GM12878 (cell line): Measurements from ENCODE around the gene NPM3.

Experiments
- ASH2L ChIP-seq: fragments of 300-600, 200-600 bp; sonication (generic); IDR thresholded peaks from 2 replicates; pipeline ENCODE4 v1.6.1; 2017; ENCODE audit warnings: low read depth, mild to moderate bottlenecking, borderline replicate concordance
- EP300 ChIP-seq, 2 experiments: fragments of 150-350 bp in 1 of 2; IDR thresholded peaks; 2 replicates each; pipeline ENCODE4 v1.6.1; 2011 to 2012; ENCODE audit warnings: low read depth in 2 of 2, low read length in 2 of 2, borderline replicate concordance in 1 of 2, improper control_type of control experiment in 1 of 2, inconsistent platforms in 1 of 2; ENCODE audit not compliant: control insufficient read depth in 1 of 2
- POLR2A ChIP-seq: IDR thresholded peaks from 2 replicates; pipeline ENCODE4 v1.6.1; 2011; ENCODE audit warnings: low read depth, mild to moderate bottlenecking, low read length
- POLR2AphosphoS5 ChIP-seq: IDR thresholded peaks from 2 replicates; pipeline ENCODE4 v1.6.1; 2011; ENCODE audit warnings: mild to moderate bottlenecking, low read length, inconsistent platforms
- RBBP5 ChIP-seq: fragments of 200-600 bp; sonication (generic); conservative IDR thresholded peaks from 2 replicates; pipeline ENCODE4 v1.6.1; 2016
- SREBF2 ChIP-seq: IDR thresholded peaks from 2 replicates; pipeline ENCODE4 v1.6.1; 2012; ENCODE audit warnings: mild to moderate bottlenecking, low read length
- ZNF274 ChIP-seq: IDR thresholded peaks from one replicate; pipeline ENCODE4 v1.8.0; 2011; ENCODE audit not compliant: insufficient read length, insufficient read depth
- TF ChIP-seq, protein P1 (sequence below), 3 experiments: IDR thresholded peaks in 2 of 3; conservative IDR thresholded peaks in 1 of 3; 2 replicates each; pipeline ENCODE4 v1.5.1; 2011; ENCODE audit warnings: low read depth in 3 of 3, low read length in 3 of 3, mild to moderate bottlenecking in 3 of 3, control low read depth in 2 of 3, moderate library complexity in 2 of 3, inconsistent platforms in 1 of 3, mixed read lengths in 1 of 3; ENCODE audit not compliant: control insufficient read depth in 2 of 3, insufficient read depth in 1 of 3; ENCODE audit errors: extremely low read depth in 1 of 3

DNA sequence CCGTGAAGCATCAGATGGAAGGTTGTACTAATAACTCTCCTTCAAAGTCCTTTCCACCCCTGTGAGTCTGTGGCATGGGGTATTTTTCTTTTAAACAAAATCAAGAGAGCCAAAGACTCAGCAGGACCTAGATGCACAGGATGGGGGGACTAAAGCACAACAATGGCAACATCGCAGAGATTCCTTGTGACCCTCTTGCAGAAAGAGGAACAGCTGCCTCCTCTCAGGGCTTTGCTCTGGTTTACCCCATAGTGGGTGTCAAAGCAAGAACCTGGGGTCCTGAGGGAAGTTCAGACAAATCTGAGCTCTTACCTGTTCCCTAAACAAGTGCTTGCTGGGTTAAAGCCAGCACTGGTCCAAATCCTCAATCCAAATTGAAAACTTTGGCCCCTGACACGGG lies 46.6 kb downstream of the NPM3 start:
- TF ChIP-seq, protein P1, sequence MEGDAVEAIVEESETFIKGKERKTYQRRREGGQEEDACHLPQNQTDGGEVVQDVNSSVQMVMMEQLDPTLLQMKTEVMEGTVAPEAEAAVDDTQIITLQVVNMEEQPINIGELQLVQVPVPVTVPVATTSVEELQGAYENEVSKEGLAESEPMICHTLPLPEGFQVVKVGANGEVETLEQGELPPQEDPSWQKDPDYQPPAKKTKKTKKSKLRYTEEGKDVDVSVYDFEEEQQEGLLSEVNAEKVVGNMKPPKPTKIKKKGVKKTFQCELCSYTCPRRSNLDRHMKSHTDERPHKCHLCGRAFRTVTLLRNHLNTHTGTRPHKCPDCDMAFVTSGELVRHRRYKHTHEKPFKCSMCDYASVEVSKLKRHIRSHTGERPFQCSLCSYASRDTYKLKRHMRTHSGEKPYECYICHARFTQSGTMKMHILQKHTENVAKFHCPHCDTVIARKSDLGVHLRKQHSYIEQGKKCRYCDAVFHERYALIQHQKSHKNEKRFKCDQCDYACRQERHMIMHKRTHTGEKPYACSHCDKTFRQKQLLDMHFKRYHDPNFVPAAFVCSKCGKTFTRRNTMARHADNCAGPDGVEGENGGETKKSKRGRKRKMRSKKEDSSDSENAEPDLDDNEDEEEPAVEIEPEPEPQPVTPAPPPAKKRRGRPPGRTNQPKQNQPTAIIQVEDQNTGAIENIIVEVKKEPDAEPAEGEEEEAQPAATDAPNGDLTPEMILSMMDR (IDR thresholded peaks at IDR 0.05 in 2 of 3, conservative IDR thresholded peaks at IDR 0.05 in 1 of 3; ENCODE audit: control insufficient read depth in 2 of 3, extremely low read depth in 1 of 3, insufficient read depth in 1 of 3, low read depth in 3 of 3, low read length in 3 of 3), result no peak
- TF ChIP-seq POLR2A, result no peak
- no peak for TF ChIP-seq RBBP5
- no peak for TF ChIP-seq SREBF2
- TF ChIP-seq ASH2L, result no peak
- TF ChIP-seq POLR2AphosphoS5, result no peak
- no peak for TF ChIP-seq EP300 (IDR thresholded peaks at IDR 0.05; ENCODE audit: borderline replicate concordance in 1 of 2, control insufficient read depth in 1 of 2, low read depth in 2 of 2, low read length in 2 of 2)
- TF ChIP-seq ZNF274, result no peak
